GM19035 (cell line): ENCODE results near the gene NCEH1.
"Not testable (repeated sequence)": the region's sequence is repeated elsewhere in the genome, so short reads cannot be mapped to it uniquely, and the experiment has no call there.

Source experiments
- ATAC-seq: cut with Tn5 transposase; IDR thresholded peaks from one replicate; pipeline ENCODE4 v1.9.1; 2021; ENCODE audit not compliant: unreplicated experiment

The NCEH1 gene

GRCh38 chr3:172710664-172711453 is at the start of gene NCEH1:
Gene NCEH1 (minus strand): TSS chr3:172711067. CDS start chr3:172710984, 83 bp downstream.
- ATAC-seq: peak; percentile 100

- not testable (repeated sequence) for ATAC-seq
Measured at GRCh38 chr3:172760416-172760815, 49.5 kb upstream of the NCEH1 start.

DNA sequence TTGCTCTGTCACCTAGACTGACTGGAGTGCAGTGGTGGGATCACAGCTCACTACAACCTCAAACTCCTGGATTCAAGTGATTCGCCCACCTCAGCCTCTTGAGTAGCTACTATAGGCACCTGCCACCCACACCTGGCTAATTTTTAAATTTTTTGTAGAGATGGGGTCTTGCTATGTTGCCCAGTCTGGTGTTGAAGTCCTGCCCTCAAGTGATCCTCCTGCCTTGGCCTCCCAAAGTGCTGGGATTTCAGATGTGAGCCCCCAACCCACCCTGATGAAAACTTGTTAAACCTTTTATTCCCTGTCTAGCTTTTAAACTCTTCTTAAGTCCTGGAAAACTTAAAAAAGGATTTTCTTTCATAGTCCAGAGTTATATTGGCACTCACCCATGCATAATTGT is 42.3 kb upstream of the NCEH1 start:
- ATAC-seq: no peak

- no peak for ATAC-seq
Measured at GRCh38 chr3:172752651-172753050, 41.8 kb upstream of the NCEH1 start.

DNA sequence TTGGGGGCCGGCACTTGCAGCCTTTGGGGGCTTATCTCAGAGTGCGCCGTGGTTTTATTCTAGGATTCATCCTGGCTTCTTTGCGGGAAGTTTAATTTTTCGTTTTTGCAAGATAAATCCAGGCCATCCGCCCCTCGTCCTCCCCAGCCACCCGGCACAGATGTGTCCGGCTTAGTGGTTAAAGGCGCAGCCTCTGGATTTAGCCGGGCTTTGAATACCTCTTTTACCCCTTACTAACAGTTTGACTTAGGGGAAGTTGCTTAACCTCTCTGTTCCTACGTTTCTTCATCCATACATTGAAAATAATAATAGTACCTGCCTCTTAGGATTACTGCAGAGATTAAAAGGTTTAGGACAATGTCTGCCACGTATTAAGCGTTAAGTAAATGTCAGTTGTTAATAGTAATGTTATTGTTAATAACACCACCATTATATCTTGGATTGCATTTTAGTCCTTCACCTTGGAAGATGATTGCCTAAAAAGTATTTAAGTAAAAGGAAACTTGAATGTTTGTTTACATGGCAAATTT is 40.4 kb upstream of the NCEH1 start:
- peak; percentile 21 for ATAC-seq

DNA sequence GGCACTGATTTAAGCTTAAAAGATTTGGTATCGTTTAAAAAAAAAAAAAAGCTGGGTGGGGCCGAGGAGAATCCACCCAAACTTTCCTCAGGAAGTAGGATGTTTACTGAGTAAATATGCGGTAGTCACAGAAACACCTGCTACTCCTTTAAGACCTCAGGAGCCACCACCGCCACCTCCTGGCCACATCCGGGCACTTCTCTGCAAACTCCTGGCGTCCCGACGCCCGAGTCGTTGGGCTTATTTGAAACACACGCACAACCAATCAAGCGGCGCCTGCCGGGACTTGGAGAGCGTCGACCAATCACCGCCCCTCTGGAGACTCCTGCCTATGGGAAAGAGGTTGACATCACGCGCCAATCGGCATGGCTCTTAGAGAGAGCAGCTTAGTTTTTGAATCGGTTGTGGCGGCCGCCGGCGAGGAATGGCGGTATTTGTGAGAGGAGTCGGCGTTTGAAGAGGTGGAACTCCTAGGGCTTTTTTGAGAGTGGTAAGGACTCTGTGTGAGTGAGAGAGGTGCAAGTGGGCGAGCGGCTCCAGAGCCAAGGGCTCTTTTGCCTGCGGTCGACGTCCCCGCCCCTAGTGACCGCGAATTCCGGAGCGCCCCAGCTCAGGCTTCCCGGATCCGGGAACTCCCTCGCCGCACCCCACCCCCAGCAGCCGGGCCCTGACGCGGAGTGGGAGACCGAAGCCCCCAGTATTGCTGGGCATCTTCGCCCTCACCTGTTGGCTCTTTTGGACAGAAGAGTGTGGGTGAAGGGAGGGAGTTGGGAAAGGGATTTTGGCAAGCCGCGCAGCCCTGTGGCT is 39.7 kb upstream of the NCEH1 start, which contains the start of gene ECT2:
Gene ECT2 (plus strand): TSS at position 359 of the 807 bp plus-strand sequence. CDS start 3,805 bp downstream, outside the sequence.
- ATAC-seq: peak; percentile 99

GRCh38 chr3:172750069-172750367 is 39.2 kb upstream of the NCEH1 start:
- ATAC-seq: no peak

DNA sequence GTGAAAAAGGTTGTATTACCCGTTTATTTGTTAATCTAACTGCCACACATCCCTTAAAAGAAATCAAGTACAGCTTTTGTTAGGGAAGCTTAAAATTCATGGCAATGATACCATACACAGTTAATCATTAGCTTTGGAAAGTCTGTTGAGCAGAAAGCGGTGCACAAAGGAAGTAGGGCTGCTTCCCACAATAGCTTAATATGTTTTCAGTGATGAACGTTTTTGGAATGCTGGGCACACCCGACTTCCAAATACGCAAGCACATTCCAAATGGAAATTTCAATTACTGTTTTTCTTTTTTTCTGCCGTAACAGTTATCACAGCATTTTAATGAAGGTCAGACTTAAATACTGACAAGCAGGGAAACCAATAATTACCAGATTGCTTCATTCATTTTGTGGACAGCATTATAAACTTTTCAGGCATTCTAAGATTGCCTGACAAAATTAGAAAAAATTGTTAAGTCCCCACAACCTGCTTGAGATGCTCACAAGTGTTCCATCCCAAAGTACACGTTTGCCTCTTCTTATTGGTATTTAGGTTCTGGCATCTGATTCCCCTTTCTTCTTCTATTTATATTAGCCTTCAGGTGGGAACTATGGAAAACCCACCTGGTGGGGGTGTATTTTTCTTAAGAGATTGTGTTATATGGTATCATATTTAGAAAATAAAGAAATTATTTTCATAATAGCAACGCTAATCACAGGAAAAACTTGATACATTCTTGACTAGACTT is 38.5 kb upstream of the NCEH1 start:
- ATAC-seq: no peak

DNA sequence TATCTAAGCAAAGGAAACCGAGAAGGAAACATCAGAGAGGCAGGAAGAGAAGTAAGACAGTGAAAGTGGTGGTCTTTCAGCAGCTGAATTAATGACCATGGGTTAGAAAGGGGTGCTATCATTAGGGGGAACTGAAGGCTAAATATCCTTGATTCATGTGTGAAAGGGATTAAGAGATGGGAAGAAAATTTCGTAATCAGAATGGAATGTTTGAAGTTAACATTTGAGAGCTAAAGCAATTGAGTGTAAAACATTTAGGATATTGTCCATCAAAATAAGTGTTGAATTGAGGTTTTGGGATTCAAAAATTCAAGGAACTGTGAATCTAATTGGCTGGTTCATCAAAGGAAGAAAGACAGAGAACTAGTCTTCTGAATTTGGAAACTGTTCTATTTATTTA is 35.6 kb upstream of the NCEH1 start:
- ATAC-seq: no peak

DNA sequence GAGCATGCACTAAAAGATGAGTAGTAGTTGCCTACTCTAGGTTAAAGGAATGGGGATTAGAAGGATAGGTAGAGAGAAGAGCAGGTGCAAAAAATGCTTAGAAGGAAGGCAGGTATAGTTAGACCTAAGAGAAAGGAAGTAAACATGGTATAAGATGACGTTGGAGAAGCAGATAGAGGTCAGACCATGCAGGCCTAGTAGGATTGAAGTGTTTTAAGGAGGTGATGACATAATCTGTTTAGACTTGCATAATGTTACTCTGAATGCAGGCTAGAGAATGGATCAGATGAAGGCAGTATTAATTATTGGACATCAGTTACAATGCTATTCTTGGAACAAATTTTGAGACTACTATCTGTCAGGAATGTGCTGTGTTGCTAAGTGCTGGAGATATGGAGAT is 28.6 kb upstream of the NCEH1 start:
- ATAC-seq: no peak

DNA sequence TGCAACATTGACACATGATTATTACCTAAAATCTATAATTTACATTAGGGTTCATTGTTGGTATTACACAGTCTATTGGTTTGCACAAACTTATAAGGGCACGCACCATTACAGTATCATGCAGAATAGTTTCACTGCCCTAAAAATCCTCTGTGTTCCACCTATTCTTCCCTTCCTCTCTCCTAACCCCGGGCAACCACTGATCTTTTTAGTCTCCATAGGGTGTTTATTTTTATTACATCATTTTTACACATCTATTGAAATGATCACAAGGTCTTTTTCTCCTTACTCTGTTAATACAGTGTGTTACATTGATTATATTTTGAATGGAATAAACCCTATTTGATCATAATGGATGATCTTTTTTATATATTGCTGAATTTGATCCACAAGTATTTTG is 24.1 kb upstream of the NCEH1 start:
- ATAC-seq: no peak

GRCh38 chr3:172726380-172726779 is 15.5 kb upstream of the NCEH1 start:
- no peak for ATAC-seq

GRCh38 chr3:172722536-172723040 is 11.7 kb upstream of the NCEH1 start:
- not testable (repeated sequence) for ATAC-seq

DNA sequence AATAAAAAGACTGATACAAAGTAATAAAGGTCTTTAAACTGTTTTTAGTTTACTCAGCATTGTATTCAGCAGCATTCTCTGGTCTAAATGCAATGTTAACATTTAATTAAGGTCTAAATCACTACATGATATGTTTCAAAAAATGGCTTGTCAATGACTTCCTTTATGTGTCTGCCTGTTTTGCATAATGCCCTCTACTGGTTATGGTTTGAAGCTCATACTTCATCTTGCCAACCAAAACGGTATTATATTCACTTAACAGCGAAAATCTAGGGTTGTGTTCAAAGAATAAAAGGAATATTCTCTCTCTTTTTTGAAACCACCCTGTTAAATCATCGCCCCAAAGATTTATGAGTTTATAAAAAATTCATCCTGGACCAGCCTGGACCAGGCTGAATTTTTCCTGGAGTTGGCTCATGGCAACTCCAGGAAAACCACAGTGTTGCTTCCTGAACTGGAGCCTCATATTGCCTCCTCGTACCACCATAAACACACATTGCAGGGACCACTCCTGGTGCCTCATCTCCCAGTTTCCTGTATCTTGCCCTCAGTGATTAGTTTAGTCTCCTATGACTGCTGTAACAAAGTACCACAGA is 6.7 kb upstream of the NCEH1 start:
- no peak for ATAC-seq

GRCh38 chr3:172716476-172716875 is 5.6 kb upstream of the NCEH1 start:
- no peak for ATAC-seq

DNA sequence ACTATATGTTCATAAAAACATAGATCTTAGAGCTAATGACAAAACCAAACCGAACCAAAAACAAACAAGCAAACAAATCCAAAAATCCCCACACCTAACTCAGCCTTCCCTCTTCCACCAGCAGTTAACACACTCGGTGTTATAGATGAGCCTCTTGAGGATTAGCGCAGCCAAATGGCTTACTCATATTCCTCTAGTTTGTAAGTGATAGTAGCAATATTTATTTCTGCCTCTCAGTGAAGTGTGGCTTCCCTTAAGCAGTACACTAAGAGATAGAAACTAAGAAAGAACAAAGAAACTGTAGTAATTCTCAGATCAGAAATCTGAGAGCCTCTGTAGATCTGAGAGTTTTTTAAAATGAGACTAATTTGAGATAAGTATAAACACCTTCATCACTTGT is 2.4 kb upstream of the NCEH1 start:
- no peak for ATAC-seq

- peak; percentile 18 for ATAC-seq
Measured at GRCh38 chr3:172711454-172711795, 558 bp upstream of the NCEH1 start.

GRCh38 chr3:172709774-172710663 is 848 bp downstream of the NCEH1 start:
- peak; percentile 1 for ATAC-seq

- ATAC-seq: no peak
Measured at GRCh38 chr3:172708921-172709773, 1.7 kb downstream of the NCEH1 start.
